ENCODE results near the gene ALX3. TPM values are rescaled to one million over a fixed set of nuclear protein-coding genes. Genes with fewer than 3 reads are reported as not detected.

Gene ALX3
- total RNA-seq, 1 experiment from 2014 or later = not detected

DNA sequence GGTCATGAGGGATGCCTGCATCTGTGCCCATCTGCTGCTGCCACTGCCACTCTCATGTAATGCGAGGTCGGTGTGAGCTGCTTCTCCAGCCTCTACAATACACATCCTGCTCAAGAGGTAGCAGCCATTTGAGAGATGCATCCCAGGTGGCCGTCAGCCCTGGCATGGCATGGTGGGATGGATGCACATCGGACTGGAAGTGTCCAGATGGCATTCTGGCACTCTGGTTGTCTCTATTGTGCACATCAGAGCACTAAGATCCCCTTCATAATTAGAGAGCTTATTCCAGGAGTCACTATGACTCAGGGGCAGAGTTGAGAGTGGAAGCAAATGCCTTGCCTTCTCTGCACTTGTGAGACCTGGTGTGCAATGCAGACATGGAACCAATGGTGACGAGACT is 32.2 kb downstream of the ALX3 start:
- ChIA-PET CTCF (no interaction called here), POLR2A (ENCODE audit: unreplicated experiment) (no interaction called here)
- intact Hi-C loops (cut with micrococcal nuclease; ENCODE audit: unreplicated experiment) = no loop called here
- DNase-seq = no peak
- Histone ChIP-seq H3K9me3 (ENCODE audit: insufficient read depth, low read depth) (no peaks in the 10 kb centered on the region), H3F3A (ENCODE audit: insufficient read depth, low read depth) (peaks cover 4% of the 10 kb centered on the region; the same call in 1 of the 2 replicates), H3K4me2 (no peak overlapping the region), H2AFZ (no peak overlapping the region), H3K36me3 (ENCODE audit: low read depth) (peaks cover 54% of the 10 kb centered on the region), H3K27ac (no peak overlapping the region), H3K27me3 (ENCODE audit: insufficient read depth, low read depth) (no peaks in the 10 kb centered on the region), H3K9me2 (ENCODE audit: insufficient read depth) (no peaks in the 10 kb centered on the region), H3K4me3 (no peak overlapping the region), H4K20me1 (ENCODE audit: insufficient read depth) (peaks cover 23% of the 10 kb centered on the region; the same call in 1 of the 2 replicates), H3K79me2 (ENCODE audit: low read depth) (peaks cover 32% of the 10 kb centered on the region), H3K4me1 (replicated peaks; ENCODE audit: insufficient read depth) (peaks cover 21% of the 10 kb centered on the region)
- TF ChIP-seq, protein P1, sequence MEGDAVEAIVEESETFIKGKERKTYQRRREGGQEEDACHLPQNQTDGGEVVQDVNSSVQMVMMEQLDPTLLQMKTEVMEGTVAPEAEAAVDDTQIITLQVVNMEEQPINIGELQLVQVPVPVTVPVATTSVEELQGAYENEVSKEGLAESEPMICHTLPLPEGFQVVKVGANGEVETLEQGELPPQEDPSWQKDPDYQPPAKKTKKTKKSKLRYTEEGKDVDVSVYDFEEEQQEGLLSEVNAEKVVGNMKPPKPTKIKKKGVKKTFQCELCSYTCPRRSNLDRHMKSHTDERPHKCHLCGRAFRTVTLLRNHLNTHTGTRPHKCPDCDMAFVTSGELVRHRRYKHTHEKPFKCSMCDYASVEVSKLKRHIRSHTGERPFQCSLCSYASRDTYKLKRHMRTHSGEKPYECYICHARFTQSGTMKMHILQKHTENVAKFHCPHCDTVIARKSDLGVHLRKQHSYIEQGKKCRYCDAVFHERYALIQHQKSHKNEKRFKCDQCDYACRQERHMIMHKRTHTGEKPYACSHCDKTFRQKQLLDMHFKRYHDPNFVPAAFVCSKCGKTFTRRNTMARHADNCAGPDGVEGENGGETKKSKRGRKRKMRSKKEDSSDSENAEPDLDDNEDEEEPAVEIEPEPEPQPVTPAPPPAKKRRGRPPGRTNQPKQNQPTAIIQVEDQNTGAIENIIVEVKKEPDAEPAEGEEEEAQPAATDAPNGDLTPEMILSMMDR (conservative IDR thresholded peaks at IDR 0.05) = no peak
- TF ChIP-seq EZH2 (IDR thresholded peaks at IDR 0.05; ENCODE audit: low read depth) = no peak
- BruUV-seq (replicated peaks) = no TSS peak

DNA sequence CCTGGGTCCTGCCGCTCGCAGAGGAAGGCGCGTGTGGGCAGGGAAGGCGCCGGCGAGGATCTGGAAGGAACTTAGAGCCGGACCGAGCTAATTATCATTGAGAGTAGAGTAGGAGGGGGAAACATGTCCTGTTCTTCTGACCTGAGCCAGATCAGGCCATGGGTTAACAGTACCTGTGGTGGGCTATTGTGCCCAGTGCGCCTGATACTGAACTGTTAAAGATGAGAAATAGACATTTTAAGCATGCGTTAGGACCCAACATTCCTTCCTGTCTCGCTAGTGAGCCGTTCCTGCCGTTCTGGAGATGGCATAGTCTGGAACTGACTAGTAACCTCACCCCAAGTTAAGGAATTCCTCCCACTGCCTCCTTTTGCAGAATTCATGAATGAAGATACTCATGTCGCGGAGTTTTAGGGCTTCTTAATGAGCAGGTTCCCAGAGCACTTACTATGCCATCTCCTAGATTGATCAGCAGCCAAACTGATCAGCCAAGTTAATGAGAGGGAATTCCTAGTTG is 35.2 kb downstream of the ALX3 start:
- Histone ChIP-seq H3K27ac (peak overlapping the region; percentile 56), H3K4me3 (peak overlapping the region; percentile 89), H3K27me3 (ENCODE audit: insufficient read depth, low read depth) (no peaks in the 10 kb centered on the region), H3K4me2 (peak overlapping the region; percentile 91), H3K9me3 (ENCODE audit: insufficient read depth, low read depth) (no peaks in the 10 kb centered on the region), H3K79me2 (ENCODE audit: low read depth) (peaks cover 32% of the 10 kb centered on the region), H3F3A (ENCODE audit: insufficient read depth, low read depth) (peaks cover 4% of the 10 kb centered on the region; the same call in 1 of the 2 replicates), H4K20me1 (ENCODE audit: insufficient read depth) (peaks cover 17% of the 10 kb centered on the region; the same call in 1 of the 2 replicates), H3K36me3 (ENCODE audit: low read depth) (peaks cover 26% of the 10 kb centered on the region), H3K9me2 (ENCODE audit: insufficient read depth) (no peaks in the 10 kb centered on the region), H2AFZ (peak overlapping the region; percentile 95), H3K4me1 (replicated peaks; ENCODE audit: insufficient read depth) (peaks cover 27% of the 10 kb centered on the region)
- ChIA-PET POLR2A (ENCODE audit: unreplicated experiment) (interaction anchor here (0.6 to 0.9 kb wide), 3 partner anchors 10 to 1471 kb away, joined by 3 to 11 read pairs (median 4); no protein-coding TSS in a partner anchor), CTCF (interaction anchor here (0.6 to 1.2 kb wide), 3 partner anchors 62 to 461 kb away, joined by 3 to 4 read pairs (median 3); no protein-coding TSS in a partner anchor)
- intact Hi-C loops (cut with micrococcal nuclease; ENCODE audit: unreplicated experiment) = no loop called here
- DNase-seq = no peak
- TF ChIP-seq, protein P1 (conservative IDR thresholded peaks at IDR 0.05) = no peak
- TF ChIP-seq EZH2 (IDR thresholded peaks at IDR 0.05; ENCODE audit: low read depth) = no peak
- BruUV-seq (replicated peaks) = no TSS peak

DNA sequence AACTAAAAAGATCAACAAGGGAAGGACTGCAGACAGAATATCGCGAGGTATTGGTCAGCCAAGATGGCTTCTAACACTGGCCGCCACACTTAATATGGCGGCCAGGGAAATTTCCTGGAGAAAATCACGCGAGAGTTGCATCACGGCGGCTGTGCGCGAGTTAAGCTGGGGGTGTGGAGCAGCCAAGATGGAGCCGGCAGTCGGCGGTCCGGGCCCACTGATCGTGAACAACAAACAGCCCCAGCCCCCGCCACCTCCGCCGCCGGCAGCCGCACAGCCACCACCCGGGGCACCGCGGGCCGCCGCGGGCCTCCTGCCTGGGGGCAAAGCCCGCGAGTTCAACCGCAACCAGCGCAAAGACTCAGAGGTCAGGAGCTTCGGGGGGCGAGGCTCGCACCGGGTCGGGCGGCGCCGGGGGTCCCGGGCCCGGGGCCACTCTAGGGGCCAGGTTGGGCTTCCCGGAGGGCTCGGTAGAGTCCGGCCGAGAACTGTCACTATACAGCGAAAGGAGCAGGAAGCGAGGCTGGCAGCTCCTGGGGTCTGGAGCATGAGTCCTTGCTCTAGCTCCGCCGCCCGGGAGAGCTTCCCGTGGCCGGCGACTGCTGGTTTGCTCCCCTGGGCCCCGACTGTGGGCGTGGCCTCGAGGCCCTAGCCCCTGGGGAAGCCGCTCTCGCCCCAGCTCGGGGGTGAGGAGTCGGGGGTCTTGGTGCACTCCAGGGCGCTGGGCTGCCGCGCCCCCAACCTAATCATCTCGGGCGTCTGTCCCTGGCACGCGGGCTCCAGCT is 35.8 kb downstream of the ALX3 start, which contains the start of gene STRIP1:
Gene STRIP1 (plus strand): TSS at position 174 of the 785 bp plus-strand sequence. CDS start 14 bp downstream, at position 188.
- peak within 1 kb of the TSS; percentile 89 for H3K4me3 ChIP-seq

More for the DNA sequence above, 35.8 kb downstream of the ALX3 start, which contains the start of gene STRIP1:
- CTCF ChIA-PET = interaction anchor here (0.6 to 1.2 kb wide), 5 partner anchors 63 to 536 kb away, joined by 3 to 4 read pairs (median 3); no protein-coding TSS in a partner anchor
- Histone ChIP-seq H3K9me3 (ENCODE audit: insufficient read depth, low read depth) (no peaks in the 10 kb centered on the region), H3K27ac (peak within 1 kb of the TSS; percentile 56), H3K79me2 (ENCODE audit: low read depth) (peaks cover 32% of the 10 kb centered on the region), H3K4me2 (peak within 1 kb of the TSS; percentile 91), H4K20me1 (ENCODE audit: insufficient read depth) (peaks cover 17% of the 10 kb centered on the region; the same call in 1 of the 2 replicates), H3K4me1 (replicated peaks; ENCODE audit: insufficient read depth) (peaks cover 27% of the 10 kb centered on the region), H3F3A (ENCODE audit: insufficient read depth, low read depth) (peaks cover 4% of the 10 kb centered on the region; the same call in 1 of the 2 replicates), H3K36me3 (ENCODE audit: low read depth) (peaks cover 21% of the 10 kb centered on the region), H2AFZ (peak within 1 kb of the TSS; percentile 95), H3K27me3 (ENCODE audit: insufficient read depth, low read depth) (no peaks in the 10 kb centered on the region), H3K9me2 (ENCODE audit: insufficient read depth) (no peaks in the 10 kb centered on the region)
- TF ChIP-seq EZH2 (IDR thresholded peaks at IDR 0.05; ENCODE audit: low read depth) = no peak
- TF ChIP-seq, protein P1 (conservative IDR thresholded peaks at IDR 0.05) = no peak
- POLR2A ChIA-PET (ENCODE audit: unreplicated experiment) = interaction anchor here (0.6 to 0.9 kb wide), 5 partner anchors 11 to 1470 kb away, joined by 3 to 11 read pairs (median 4); no protein-coding TSS in a partner anchor
- intact Hi-C loops (cut with micrococcal nuclease; ENCODE audit: unreplicated experiment) = no loop called here
- TSS peak; percentile 73 for BruUV-seq (replicated peaks)
- peak; percentile 88 to 94 for DNase-seq

Measured in PC-9 (cell line).